ENCODE results near the gene SLC35D3. TPM values are rescaled to one million over a fixed set of nuclear protein-coding genes. Genes with fewer than 3 reads are reported as not detected.

The SLC35D3 gene
- total and polyA plus RNA-seq, 10 of the 15 experiments (the other 5 are each of a cell fraction or from before 2014, with no cell fraction given), result not detected

GRCh38 chr6:136969433-136969832, 47.3 kb downstream of the SLC35D3 start:
- ChIA-PET POLR2A (interaction anchor here (0.5 kb wide), 1 partner anchor 345 kb away, joined by 4 read pairs; no protein-coding TSS in a partner anchor), SMC1A (ENCODE audit: uncharacterized antibody, unreplicated experiment) (interaction anchor here (1.2 kb wide), 1 partner anchor 125 kb away, joined by 5 read pairs; no protein-coding TSS in a partner anchor), CTCF (interaction anchor here (1.2 to 1.6 kb wide), 4 partner anchors 10 to 373 kb away, joined by 3 to 4 read pairs (median 3); no protein-coding TSS in a partner anchor), RAD21 (ENCODE audit: unreplicated experiment) (interaction anchor here (1.3 kb wide), 1 partner anchor 125 kb away, joined by 3 read pairs; no protein-coding TSS in a partner anchor)
- Histone ChIP-seq H3K27me3 (replicated peaks in 1 of 2; ENCODE audit: control insufficient read depth in 2 of 2, insufficient read depth in 2 of 2, low read length in 1 of 2) (no peaks in the 10 kb centered on the region), H4K20me1 (ENCODE audit: control insufficient read depth, insufficient read depth) (no peaks in the 10 kb centered on the region), H3K9me3 (replicated peaks; ENCODE audit: control insufficient read depth, insufficient read depth, low read length) (no peaks in the 10 kb centered on the region), H3K4me1 (ENCODE audit: control insufficient read depth, insufficient read depth, low read length) (no peaks in the 10 kb centered on the region), H3K9ac (ENCODE audit: control insufficient read depth, insufficient read depth, low read length) (no peak overlapping the region), H3K36me3 (ENCODE audit: control insufficient read depth in 2 of 2, insufficient read depth in 2 of 2, low read length in 1 of 2) (no peaks in the 10 kb centered on the region), H3K4me2 (ENCODE audit: control insufficient read depth, insufficient read depth) (no peak overlapping the region), H3K27ac (ENCODE audit: control insufficient read depth, insufficient read depth) (no peak overlapping the region), H2AFZ (ENCODE audit: control insufficient read depth, low read depth, low read length) (no peak overlapping the region), H3K79me2 (ENCODE audit: control insufficient read depth, insufficient read depth, low read length) (no peaks in the 10 kb centered on the region), H3K4me3 (no peak overlapping the region)
- no TSS peak for BruUV-seq (replicated peaks)
- ATAC-seq (no peak), DNase-seq (ENCODE audit: low read depth, low spot score) (no peak), FAIRE-seq (no peak)
- in situ Hi-C loops (cut with MboI), result no loop called here
- intact Hi-C loops (cut with micrococcal nuclease; ENCODE audit: unreplicated experiment), result loop anchor here (2.0 to 5.0 kb wide), 2 partner anchors 107 to 343 kb away; no protein-coding TSS in a partner anchor
- WGBS (ENCODE audit: insufficient coverage, insufficient replicate concordance, low lambda C conversion rate, missing lambda C conversion rate), result 59% methylated on average over 5 of the region's 5 CpGs
- TF ChIP-seq SREBF1 (IDR thresholded peaks at IDR 0.05; ENCODE audit: low read length), result no peak
- TF ChIP-seq TCF12 (IDR thresholded peaks at IDR 0.05; ENCODE audit: low read depth, low read length), result no peak
- no peak for TF ChIP-seq RELA (IDR thresholded peaks at IDR 0.05; ENCODE audit: borderline replicate concordance, partially characterized antibody)
- TF ChIP-seq POU2F2 (IDR thresholded peaks at IDR 0.05; ENCODE audit: borderline replicate concordance, low read depth, low read length), result no peak
- no peak for TF ChIP-seq TCF3 (IDR thresholded peaks at IDR 0.05; ENCODE audit: borderline replicate concordance, insufficient read depth, low read depth, low read length)
- TF ChIP-seq, protein P1, sequence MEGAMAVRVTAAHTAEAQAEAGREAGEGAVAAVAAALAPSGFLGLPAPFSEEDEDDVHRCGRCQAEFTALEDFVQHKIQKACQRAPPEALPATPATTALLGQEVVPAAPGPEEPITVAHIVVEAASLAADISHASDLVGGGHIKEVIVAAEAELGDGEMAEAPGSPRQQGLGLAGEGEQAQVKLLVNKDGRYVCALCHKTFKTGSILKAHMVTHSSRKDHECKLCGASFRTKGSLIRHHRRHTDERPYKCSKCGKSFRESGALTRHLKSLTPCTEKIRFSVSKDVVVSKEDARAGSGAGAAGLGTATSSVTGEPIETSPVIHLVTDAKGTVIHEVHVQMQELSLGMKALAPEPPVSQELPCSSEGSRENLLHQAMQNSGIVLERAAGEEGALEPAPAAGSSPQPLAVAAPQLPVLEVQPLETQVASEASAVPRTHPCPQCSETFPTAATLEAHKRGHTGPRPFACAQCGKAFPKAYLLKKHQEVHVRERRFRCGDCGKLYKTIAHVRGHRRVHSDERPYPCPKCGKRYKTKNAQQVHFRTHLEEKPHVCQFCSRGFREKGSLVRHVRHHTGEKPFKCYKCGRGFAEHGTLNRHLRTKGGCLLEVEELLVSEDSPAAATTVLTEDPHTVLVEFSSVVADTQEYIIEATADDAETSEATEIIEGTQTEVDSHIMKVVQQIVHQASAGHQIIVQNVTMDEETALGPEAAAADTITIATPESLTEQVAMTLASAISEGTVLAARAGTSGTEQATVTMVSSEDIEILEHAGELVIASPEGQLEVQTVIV (IDR thresholded peaks at IDR 0.05; ENCODE audit: borderline replicate concordance, partially characterized antibody), result no peak
- TF ChIP-seq NR2C1 (IDR thresholded peaks at IDR 0.05), result no peak
- TF ChIP-seq IKZF2 (IDR thresholded peaks at IDR 0.05), result no peak
- no peak for TF ChIP-seq SIX5 (IDR thresholded peaks at IDR 0.05; ENCODE audit: low read depth, low read length, severe bottlenecking)
- no peak for TF ChIP-seq RBBP5 (conservative IDR thresholded peaks at IDR 0.05)
- TF ChIP-seq CHD4 (IDR thresholded peaks at IDR 0.05), result no peak
- TF ChIP-seq RAD51 (IDR thresholded peaks at IDR 0.05), result no peak
- TF ChIP-seq BMI1 (IDR thresholded peaks at IDR 0.05; ENCODE audit: borderline replicate concordance), result no peak
- TF ChIP-seq, protein P2, sequence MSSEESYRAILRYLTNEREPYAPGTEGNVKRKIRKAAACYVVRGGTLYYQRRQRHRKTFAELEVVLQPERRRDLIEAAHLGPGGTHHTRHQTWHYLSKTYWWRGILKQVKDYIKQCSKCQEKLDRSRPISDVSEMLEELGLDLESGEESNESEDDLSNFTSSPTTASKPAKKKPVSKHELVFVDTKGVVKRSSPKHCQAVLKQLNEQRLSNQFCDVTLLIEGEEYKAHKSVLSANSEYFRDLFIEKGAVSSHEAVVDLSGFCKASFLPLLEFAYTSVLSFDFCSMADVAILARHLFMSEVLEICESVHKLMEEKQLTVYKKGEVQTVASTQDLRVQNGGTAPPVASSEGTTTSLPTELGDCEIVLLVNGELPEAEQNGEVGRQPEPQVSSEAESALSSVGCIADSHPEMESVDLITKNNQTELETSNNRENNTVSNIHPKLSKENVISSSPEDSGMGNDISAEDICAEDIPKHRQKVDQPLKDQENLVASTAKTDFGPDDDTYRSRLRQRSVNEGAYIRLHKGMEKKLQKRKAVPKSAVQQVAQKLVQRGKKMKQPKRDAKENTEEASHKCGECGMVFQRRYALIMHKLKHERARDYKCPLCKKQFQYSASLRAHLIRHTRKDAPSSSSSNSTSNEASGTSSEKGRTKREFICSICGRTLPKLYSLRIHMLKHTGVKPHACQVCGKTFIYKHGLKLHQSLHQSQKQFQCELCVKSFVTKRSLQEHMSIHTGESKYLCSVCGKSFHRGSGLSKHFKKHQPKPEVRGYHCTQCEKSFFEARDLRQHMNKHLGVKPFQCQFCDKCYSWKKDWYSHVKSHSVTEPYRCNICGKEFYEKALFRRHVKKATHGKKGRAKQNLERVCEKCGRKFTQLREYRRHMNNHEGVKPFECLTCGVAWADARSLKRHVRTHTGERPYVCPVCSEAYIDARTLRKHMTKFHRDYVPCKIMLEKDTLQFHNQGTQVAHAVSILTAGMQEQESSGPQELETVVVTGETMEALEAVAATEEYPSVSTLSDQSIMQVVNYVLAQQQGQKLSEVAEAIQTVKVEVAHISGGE (CRISPR knock-in tag; IDR thresholded peaks at IDR 0.05), result no peak
- TF ChIP-seq JUNB (IDR thresholded peaks at IDR 0.05), result no peak
- TF ChIP-seq DPF2 (IDR thresholded peaks at IDR 0.05), result no peak
- TF ChIP-seq SRF (IDR thresholded peaks at IDR 0.05; ENCODE audit: low read depth in 2 of 2, low read length in 2 of 2), result no peak
- no peak for TF ChIP-seq MYC (IDR thresholded peaks at IDR 0.05; ENCODE audit: insufficient read depth, insufficient read length, insufficient replicate concordance, low read length, severe bottlenecking)
- no peak for TF ChIP-seq STAT3 (IDR thresholded peaks at IDR 0.05; ENCODE audit: low read depth, low read length)

Data from GM12878 (cell line).